Adrenal gland (tissue), 12 donors: ENCODE measurements around the gene PIMREG. TPM values are rescaled to one million over a fixed set of nuclear protein-coding genes. Genes with fewer than 3 reads are reported as not detected.
"Not testable (repeated sequence)": the region's sequence is repeated elsewhere in the genome, so short reads cannot be mapped to it uniquely, and the experiment has no call there.

Experiments
- DNase-seq, 7 donors: peaks; one replicate each; pipeline ENCODE4 v3.0.0-alpha.2; 2019 to 2020
- H3K27ac ChIP-seq, 5 donors: fragments of 200-600 bp; sonication (generic) in 4 of 5; 1 replicate in 3 of 5; 2 replicates in 2 of 5; pipeline versions ENCODE4 v1.5.1 to v1.8.0; 2016 to 2020; ENCODE audit warnings: mild to moderate bottlenecking in 1 of 5
- H3K27me3 ChIP-seq: fragments of 200-600 bp; 2 replicates; pipeline ENCODE4 v1.8.0; 2021
- H3K36me3 ChIP-seq, 2 donors: fragments of 200-600 bp; replicated peaks in 1 of 2; 1 replicate in 1 of 2; 2 replicates in 1 of 2; pipeline versions ENCODE4 v1.5.1 to v1.8.0; 2018 to 2022
- H3K4me1 ChIP-seq, 2 donors: fragments of 200-600 bp; replicated peaks in 1 of 2; 1 replicate in 1 of 2; 2 replicates in 1 of 2; pipeline versions ENCODE4 v1.5.1 to v1.8.0; 2018 to 2021
- H3K4me3 ChIP-seq, 4 donors: fragments of 200-600 bp; sonication (generic) in 3 of 4; one replicate each; pipeline ENCODE4 v1.5.1; 2016 to 2018
- H3K9me3 ChIP-seq, 3 donors: fragments of 200-600 bp; sonication (generic) in 1 of 3; replicated peaks in 1 of 3; 1 replicate in 2 of 3; 2 replicates in 1 of 3; pipeline versions ENCODE4 v1.5.1 to v1.8.0; 2016 to 2021
- POLR2A ChIP-seq, 2 donors: fragments of 450-650 bp; IDR thresholded peaks; one replicate each; pipeline ENCODE4 v1.6.1; 2017; ENCODE audit warnings: antibody characterized with exemption in 2 of 2, mild to moderate bottlenecking in 2 of 2, moderate library complexity in 1 of 2
- WGBS, 4 donors: extraction: QIAGEN DNeasy Blood & Tissue Kit in 2 of 4; methylation state at CpG; one replicate each; pipeline versions ENCODE4 v1.1.5 to v1.1.7; 2013 to 2017; 5-methylcytosine and 5-hydroxymethylcytosine counted together
- intact Hi-C, 2 donors: fragments of 100-400 bp; cut with DNase I; formaldehyde crosslinking; loops; one replicate each; pipeline versions ENCODE4 v1.14.1 to v1.15.0; 2022 to 2023
- polyA plus RNA-seq, 3 donors: library from polyadenylated mRNA; stranded (reverse); fragments of 200-250 nt in 2 of 3; fragments of 350-450 nt in 1 of 3; fragmentation: Illumina TruSeq in 1 of 3; extraction: RNeasy Lipid Tissue Mini Kit (QIAGEN cat#74804) in 1 of 3; gene quantifications; one replicate each; pipeline ENCODE4 v1.2.3, GENCODE V29; 2013 to 2014
- total RNA-seq, 9 donors: library from RNA; depleted of rRNA in 4 of 9; stranded (reverse); fragments of >200 nt in 4 of 9; fragments of 120-200 nt in 1 of 9; fragmentation: NEBNext Ultra II Directional in 1 of 9; extraction: Animal tissue kit (Norgen Biotek cat#: 25700) in 1 of 9; gene quantifications; one replicate each; pipeline versions ENCODE4 v1.1.0 to v1.2.4, GENCODE V29; 2013 to 2023
- TF ChIP-seq, protein P1 (sequence below), 6 experiments: fragments of 450-650 bp in 4 of 6; fragments of 200-600 bp in 2 of 6; sonication (generic) in 1 of 6; IDR thresholded peaks; 1 replicate in 5 of 6; 2 replicates in 1 of 6; pipeline versions ENCODE4 v1.5.1 to v1.8.0; 2016 to 2021; ENCODE audit warnings: antibody characterized with exemption in 6 of 6, mild to moderate bottlenecking in 2 of 6, moderate library complexity in 1 of 6
- donor health status: healthy with polysubstance abuse.
- donor health status: Bipolar disorder and iron deficiency.
- donor health status: DM: yes; HTN: yes; CAD: no.
- donor health status: DM: no; HTN: no; CAD: no.
- donor health status: DM: no; HTN: no; CAD: no.
- donor health status: DM: yes; HTN: yes; CAD: no.

PIMREG gene
- total and polyA plus RNA-seq, 12 donors, result 0.72 to 8.4 (median 2.5) TPM

- Histone ChIP-seq H3K27me3 (no peaks in the 10 kb centered on the region), H3K36me3 (no peaks in the 10 kb centered on the region), H3K4me3 (no peak overlapping the region), H3K4me1 (peaks cover 0 to 7% of the 10 kb centered on the region in 2 donors), H3K27ac (no peak overlapping the region), H3K9me3 (no peaks in the 10 kb centered on the region)
- 55 to 71% (median 68%) methylated on average over 12 to 13 of the region's 13 CpGs for WGBS, 4 donors
- intact Hi-C loops, result loop anchor here (5.0 to 10.0 kb wide), 3 partner anchors 75 to 158 kb away; partner anchors contain the start of gene PITPNM3 (in 1 of the 2)
- TF ChIP-seq, protein P1, sequence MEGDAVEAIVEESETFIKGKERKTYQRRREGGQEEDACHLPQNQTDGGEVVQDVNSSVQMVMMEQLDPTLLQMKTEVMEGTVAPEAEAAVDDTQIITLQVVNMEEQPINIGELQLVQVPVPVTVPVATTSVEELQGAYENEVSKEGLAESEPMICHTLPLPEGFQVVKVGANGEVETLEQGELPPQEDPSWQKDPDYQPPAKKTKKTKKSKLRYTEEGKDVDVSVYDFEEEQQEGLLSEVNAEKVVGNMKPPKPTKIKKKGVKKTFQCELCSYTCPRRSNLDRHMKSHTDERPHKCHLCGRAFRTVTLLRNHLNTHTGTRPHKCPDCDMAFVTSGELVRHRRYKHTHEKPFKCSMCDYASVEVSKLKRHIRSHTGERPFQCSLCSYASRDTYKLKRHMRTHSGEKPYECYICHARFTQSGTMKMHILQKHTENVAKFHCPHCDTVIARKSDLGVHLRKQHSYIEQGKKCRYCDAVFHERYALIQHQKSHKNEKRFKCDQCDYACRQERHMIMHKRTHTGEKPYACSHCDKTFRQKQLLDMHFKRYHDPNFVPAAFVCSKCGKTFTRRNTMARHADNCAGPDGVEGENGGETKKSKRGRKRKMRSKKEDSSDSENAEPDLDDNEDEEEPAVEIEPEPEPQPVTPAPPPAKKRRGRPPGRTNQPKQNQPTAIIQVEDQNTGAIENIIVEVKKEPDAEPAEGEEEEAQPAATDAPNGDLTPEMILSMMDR (IDR thresholded peaks at IDR 0.05), result no peak
- no peak for TF ChIP-seq POLR2A (IDR thresholded peaks at IDR 0.05)
- no peak for DNase-seq
Observed at GRCh38 chr17:6479622-6480302, 35.5 kb downstream of the PIMREG start.

DNA sequence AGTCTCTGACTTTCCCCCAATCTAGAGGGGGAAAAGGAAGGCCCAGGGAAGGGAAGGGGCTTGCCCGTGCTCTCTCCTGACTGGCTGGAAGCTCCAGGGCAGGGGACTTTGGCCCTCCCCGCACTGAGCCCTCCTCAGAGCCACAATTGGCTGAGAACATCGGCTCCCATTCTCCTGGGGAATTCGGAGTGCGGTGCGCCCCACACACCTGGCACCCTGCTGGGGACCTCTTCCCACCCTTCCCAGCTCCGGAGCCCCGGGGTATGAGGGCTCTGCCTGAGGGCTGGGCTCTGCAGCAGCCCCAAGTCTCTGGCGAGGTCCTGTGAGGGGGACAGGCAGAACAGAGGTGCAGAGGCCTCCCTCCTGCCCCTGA is 36.0 kb downstream of the PIMREG start:
- Histone ChIP-seq H3K4me1 (peaks cover 0 to 7% of the 10 kb centered on the region in 2 donors), H3K36me3 (no peaks in the 10 kb centered on the region), H3K4me3 (no peak overlapping the region), H3K9me3 (no peaks in the 10 kb centered on the region), H3K27ac (no peak overlapping the region), H3K27me3 (no peaks in the 10 kb centered on the region)
- TF ChIP-seq, protein P1 (IDR thresholded peaks at IDR 0.05), result no peak
- TF ChIP-seq POLR2A (IDR thresholded peaks at IDR 0.05), result no peak
- no peak for DNase-seq
- 59 to 69% (median 65%) methylated on average over 6 to 9 of the region's 9 CpGs for WGBS, 4 donors
- intact Hi-C loops, result no loop called here

- Histone ChIP-seq H3K4me1 (no peaks in the 10 kb centered on the region), H3K4me3 (no peak overlapping the region), H3K9me3 (no peaks in the 10 kb centered on the region), H3K27ac (no peak overlapping the region), H3K36me3 (no peaks in the 10 kb centered on the region), H3K27me3 (no peaks in the 10 kb centered on the region)
- 85 to 95% (median 90%) methylated on average over 6 of the region's 6 CpGs for WGBS, 4 donors
- no peak for TF ChIP-seq POLR2A (IDR thresholded peaks at IDR 0.05)
- TF ChIP-seq, protein P1 (IDR thresholded peaks at IDR 0.05), result no peak
- intact Hi-C loops, result no loop called here
- DNase-seq, result no peak
Observed at GRCh38 chr17:6482105-6482455, 37.8 kb downstream of the PIMREG start.

- H3K27ac ChIP-seq, H3K4me3 ChIP-seq, H3K9me3 ChIP-seq, H3K4me1 ChIP-seq, intact Hi-C loops, H3K36me3 ChIP-seq, DNase-seq, H3K27me3 ChIP-seq: not testable (repeated sequence)
- WGBS, 4 donors, result 80 to 89% (median 88%) methylated on average over 10 of the region's 10 CpGs
Observed at GRCh38 chr17:6482796-6483195, 38.5 kb downstream of the PIMREG start.

DNA sequence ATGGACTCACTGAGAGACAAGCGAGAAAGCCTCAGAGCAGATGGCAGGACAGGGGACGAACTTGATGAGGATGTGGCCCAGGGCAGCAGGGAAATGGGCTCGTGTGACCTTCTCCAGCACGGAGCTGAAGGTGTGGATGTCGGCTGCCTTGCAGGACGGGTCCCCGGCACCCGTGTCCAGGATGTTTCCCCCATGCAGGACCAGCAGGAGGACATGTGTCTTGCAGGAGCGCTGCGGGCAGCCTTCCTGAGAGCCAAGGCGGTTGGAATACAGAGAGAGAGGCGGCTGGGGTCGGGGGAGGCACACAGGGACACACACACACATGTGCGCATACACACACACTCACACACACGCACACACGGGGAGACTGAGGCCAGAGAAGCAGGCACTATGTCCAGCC is 39.3 kb downstream of the PIMREG start:
- H3K36me3 ChIP-seq, result no peaks in the 10 kb centered on the region
- DNase-seq, result no peak
- TF ChIP-seq, protein P1 (IDR thresholded peaks at IDR 0.05), result no peak
- no peak for TF ChIP-seq POLR2A (IDR thresholded peaks at IDR 0.05)
- H3K4me1 ChIP-seq, result no peaks in the 10 kb centered on the region
- H3K9me3 ChIP-seq, result no peaks in the 10 kb centered on the region
- no peaks in the 10 kb centered on the region for H3K27me3 ChIP-seq
- intact Hi-C loops, result no loop called here
- WGBS, 4 donors, result 90 to 93% (median 92%) methylated on average over 15 to 16 of the region's 16 CpGs
- no peak overlapping the region for H3K4me3 ChIP-seq
- no peak overlapping the region for H3K27ac ChIP-seq
